Duodenal mucosa (tissue), 2 donors: ENCODE measurements around the gene COQ9.

Experiments
- H3K27ac ChIP-seq: one replicate; pipeline ENCODE4 v1.7.0; 2013; ENCODE audit warnings: low read depth, low read length
- H3K27me3 ChIP-seq, 2 donors: one replicate each; pipeline ENCODE4 v1.7.0; 2013; ENCODE audit warnings: low read length in 2 of 2, control low read depth in 1 of 2; ENCODE audit not compliant: insufficient read depth in 2 of 2, control insufficient read depth in 1 of 2
- H3K36me3 ChIP-seq, 2 donors: one replicate each; pipeline ENCODE4 v1.7.0; 2013; ENCODE audit warnings: low read length in 2 of 2, control low read depth in 1 of 2; ENCODE audit not compliant: insufficient read depth in 2 of 2, control insufficient read depth in 1 of 2
- H3K4me1 ChIP-seq, 2 donors: one replicate each; pipeline ENCODE4 v1.7.0; 2013; ENCODE audit warnings: low read length in 2 of 2, control low read depth in 1 of 2; ENCODE audit not compliant: insufficient read depth in 2 of 2, control insufficient read depth in 1 of 2
- H3K4me3 ChIP-seq, 2 donors: one replicate each; pipeline ENCODE4 v1.7.0; 2013; ENCODE audit warnings: low read length in 2 of 2, low read depth in 1 of 2
- H3K9ac ChIP-seq, 2 donors: one replicate each; pipeline ENCODE4 v1.7.0; 2013; ENCODE audit warnings: low read length in 2 of 2, low read depth in 1 of 2
- H3K9me3 ChIP-seq, 2 donors: one replicate each; pipeline ENCODE4 v1.7.0; 2013; ENCODE audit warnings: low read length in 2 of 2, control low read depth in 1 of 2; ENCODE audit not compliant: control insufficient read depth in 1 of 2

COQ9 gene

DNA sequence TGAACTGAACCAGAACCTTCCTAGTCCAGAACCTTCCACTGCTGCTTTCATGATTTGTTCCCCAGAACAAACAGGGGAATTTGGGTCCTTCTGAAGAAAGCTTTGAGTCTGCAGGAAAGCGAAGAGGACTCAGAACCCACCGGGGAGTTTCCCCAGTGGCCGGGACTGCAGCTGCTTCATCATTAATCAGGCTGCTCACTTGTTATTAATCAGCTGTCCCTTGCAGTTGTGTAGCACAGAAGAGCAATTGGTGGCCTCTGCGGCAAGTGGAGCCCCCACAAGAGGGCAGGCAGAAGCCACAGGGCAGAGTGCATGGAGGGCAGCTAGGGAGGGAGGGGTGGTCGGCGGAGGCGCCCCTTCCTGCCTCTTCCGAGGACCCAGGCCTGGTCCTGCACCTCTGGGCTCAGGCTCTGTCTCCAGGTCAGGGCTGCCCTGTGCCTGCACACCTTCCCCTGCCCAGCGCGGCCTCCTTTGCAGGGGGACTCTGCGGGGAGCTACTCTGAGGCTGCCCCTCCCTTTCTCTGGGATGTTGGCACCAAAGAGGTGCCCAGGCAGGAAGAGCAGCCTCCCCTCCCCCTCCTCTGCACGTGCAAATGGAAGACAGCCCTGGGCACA lies 35.8 kb upstream of the COQ9 start:
- no peaks in the 10 kb centered on the region for H3K9me3 ChIP-seq
- H3K27ac ChIP-seq, result no peak overlapping the region
- H3K36me3 ChIP-seq, result no peaks in the 10 kb centered on the region
- H3K9ac ChIP-seq, result no peak overlapping the region
- H3K4me3 ChIP-seq, result no peak overlapping the region
- H3K4me1 ChIP-seq, result peaks cover 0 to 2% of the 10 kb centered on the region in 2 donors
- H3K27me3 ChIP-seq, result no peaks in the 10 kb centered on the region

DNA sequence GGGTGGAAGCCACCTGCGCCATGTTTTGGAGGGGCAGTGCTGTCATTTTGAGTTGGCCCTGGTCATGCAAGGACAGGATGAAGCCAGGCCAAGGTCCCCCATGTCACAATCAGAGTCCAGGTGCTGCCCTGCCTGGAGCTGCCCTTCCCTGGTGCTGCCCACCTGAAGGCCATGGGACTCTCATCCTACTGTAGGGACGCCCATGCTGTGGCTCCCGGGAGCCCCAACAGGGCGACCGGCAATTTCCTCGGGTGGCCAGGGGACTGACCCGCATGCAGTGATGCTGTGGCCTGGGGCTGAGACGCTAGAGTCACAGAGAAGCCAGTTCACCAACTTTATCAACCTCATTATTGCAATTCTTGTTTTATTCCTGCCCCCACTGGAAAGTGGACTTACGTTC lies 34.7 kb upstream of the COQ9 start:
- H3K27me3 ChIP-seq, result no peaks in the 10 kb centered on the region
- H3K36me3 ChIP-seq, result no peaks in the 10 kb centered on the region
- peaks cover 9 to 11% of the 10 kb centered on the region in 2 donors for H3K4me1 ChIP-seq
- no peak overlapping the region for H3K9ac ChIP-seq
- no peak overlapping the region for H3K27ac ChIP-seq
- no peak overlapping the region for H3K4me3 ChIP-seq
- no peaks in the 10 kb centered on the region for H3K9me3 ChIP-seq

DNA sequence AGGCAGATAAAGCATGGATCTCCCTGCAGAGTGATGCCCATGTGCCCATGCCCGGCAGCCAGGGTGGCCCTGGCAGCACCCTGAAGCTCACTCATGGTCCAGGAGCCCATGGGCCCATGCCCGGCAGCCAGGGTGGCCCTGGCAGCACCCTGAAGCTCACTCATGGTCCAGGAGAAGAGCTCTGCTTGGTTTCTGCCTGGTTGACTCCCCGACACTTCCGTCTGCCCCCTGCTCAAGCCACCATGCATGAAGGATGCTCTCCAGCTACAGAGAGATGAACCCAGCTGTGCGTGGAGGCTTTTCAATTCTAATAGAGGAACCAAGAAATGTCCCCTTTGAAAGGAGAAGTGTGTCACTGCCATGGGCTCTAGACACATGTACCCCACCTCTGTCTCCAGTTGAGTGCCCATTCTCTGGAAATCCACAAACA lies 34.0 kb upstream of the COQ9 start:
- Histone ChIP-seq H3K9me3 (no peaks in the 10 kb centered on the region), H3K36me3 (no peaks in the 10 kb centered on the region), H3K9ac (no peak overlapping the region), H3K4me3 (no peak overlapping the region), H3K27ac (no peak overlapping the region), H3K27me3 (no peaks in the 10 kb centered on the region), H3K4me1 (peaks cover 9 to 15% of the 10 kb centered on the region in 2 donors)

DNA sequence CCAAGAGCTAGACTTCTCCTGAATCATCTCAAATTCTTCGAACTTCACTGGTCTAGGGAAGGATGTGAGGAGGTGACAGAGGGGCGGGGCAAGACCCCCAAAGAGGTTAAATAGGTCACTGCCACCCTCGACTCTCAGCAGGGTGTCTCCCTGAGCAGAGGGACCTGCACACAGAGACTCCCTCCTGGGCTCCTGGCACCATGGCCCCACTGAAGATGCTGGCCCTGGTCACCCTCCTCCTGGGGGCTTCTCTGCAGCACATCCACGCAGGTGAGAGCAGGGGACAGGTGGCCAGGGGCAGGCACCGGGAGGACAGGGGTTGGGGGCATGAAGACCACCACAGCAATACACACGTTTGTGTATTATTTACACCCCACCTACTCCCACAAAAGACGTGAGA lies 33.5 kb upstream of the COQ9 start:
- H3K9ac ChIP-seq, result no peak overlapping the region
- H3K27ac ChIP-seq, result no peak overlapping the region
- H3K27me3 ChIP-seq, result no peaks in the 10 kb centered on the region
- no peaks in the 10 kb centered on the region for H3K36me3 ChIP-seq
- H3K4me3 ChIP-seq, result no peak overlapping the region
- peaks cover 12 to 19% of the 10 kb centered on the region in 2 donors for H3K4me1 ChIP-seq
- no peaks in the 10 kb centered on the region for H3K9me3 ChIP-seq

DNA sequence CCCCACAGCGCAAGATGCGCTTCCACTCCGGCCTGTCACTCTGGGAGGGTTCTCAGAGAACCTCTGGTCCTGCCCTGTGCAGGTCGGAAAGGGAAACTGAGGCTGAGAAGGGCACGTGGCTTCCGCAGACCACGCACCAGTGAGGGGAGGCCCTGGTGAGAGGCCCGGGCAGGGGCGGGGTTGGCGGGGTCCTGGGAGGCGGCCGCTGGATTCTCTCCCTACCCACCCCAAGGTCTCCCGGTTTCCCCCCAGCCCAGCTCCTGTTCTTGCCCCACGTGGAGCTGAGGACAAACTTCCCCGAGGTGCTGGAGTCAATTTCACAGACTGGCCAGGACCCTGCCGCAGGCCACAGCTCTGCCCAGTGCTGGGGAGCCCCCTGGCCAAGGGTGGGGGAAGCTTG lies 31.2 kb upstream of the COQ9 start:
- Histone ChIP-seq H3K36me3 (no peaks in the 10 kb centered on the region), H3K27ac (no peak overlapping the region), H3K9me3 (no peaks in the 10 kb centered on the region), H3K4me3 (no peak overlapping the region), H3K9ac (no peak overlapping the region), H3K4me1 (peaks cover 17 to 27% of the 10 kb centered on the region in 2 donors), H3K27me3 (no peaks in the 10 kb centered on the region)

DNA sequence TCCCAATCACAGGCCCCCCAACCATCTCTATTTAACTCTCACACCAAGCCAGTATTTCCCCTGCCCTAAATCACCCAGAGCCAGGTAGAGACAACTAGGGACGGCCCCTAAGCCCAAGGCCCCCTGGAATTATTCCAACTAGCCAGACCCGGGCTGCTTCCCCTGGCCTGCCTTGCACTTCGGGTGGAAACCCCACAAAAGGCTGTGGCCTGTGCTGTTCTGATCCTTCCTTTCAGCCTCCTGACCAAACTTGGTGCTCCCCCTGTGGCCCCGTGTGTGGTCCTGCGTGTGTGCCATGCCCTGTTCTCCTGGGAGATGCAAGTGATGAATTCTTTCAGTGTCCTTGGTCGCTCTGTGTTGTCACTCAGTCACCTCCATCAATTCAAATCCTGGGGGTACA lies 27.8 kb upstream of the COQ9 start:
- H3K4me1 ChIP-seq, result peaks cover 21 to 27% of the 10 kb centered on the region in 2 donors
- H3K36me3 ChIP-seq, result no peaks in the 10 kb centered on the region
- H3K9me3 ChIP-seq, result no peaks in the 10 kb centered on the region
- H3K27me3 ChIP-seq, result no peaks in the 10 kb centered on the region
- no peak overlapping the region for H3K4me3 ChIP-seq
- no peak overlapping the region for H3K9ac ChIP-seq
- no peak overlapping the region for H3K27ac ChIP-seq

DNA sequence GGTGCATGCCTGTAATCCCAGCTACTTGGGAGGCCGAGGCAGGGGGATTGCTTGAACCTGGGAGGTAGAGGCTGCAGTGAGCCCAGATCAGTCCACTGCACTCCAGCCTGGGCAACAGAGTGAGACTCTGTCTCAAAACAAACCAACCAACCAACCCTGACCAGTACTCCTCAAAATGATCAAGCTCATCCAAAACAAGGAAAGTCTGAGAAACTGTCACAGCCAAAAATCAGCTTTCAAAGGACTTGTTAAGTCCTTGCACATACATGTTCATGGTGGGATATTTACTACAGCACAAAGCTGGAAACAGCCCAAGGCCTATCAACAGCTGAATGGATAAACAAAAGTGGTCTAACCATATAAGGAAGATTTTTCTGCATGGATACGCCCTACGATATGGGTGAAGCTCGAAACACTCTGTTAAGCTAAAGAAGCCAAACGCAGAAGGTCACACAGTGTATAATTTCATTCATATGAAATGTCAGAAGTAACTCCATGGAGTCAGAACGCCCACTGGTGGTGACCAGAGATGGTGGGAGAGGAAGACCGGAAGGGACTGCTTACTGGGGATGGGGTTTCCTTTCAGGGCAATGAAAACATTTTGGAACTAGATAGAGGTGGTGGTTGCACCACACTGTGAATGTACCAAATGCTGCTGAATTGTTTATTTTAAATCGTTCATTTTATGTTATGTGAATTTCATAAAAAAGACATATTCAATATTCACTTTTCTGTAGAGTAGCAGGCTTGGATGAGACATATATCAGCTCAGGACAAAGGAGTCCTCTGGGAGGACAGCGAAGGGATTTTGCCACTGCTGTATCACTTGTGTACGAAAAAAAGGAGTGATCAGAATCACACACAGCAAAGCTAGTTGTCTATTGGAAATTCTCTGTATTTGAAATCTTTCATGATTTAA lies 25.0 kb upstream of the COQ9 start:
- H3K27ac ChIP-seq, result no peak overlapping the region
- no peaks in the 10 kb centered on the region for H3K27me3 ChIP-seq
- H3K4me1 ChIP-seq, result peaks cover 13 to 17% of the 10 kb centered on the region in 2 donors
- no peak overlapping the region for H3K9ac ChIP-seq
- H3K9me3 ChIP-seq, result no peaks in the 10 kb centered on the region
- peaks cover 0 to 5% of the 10 kb centered on the region in 2 donors for H3K36me3 ChIP-seq
- H3K4me3 ChIP-seq, result no peak overlapping the region

DNA sequence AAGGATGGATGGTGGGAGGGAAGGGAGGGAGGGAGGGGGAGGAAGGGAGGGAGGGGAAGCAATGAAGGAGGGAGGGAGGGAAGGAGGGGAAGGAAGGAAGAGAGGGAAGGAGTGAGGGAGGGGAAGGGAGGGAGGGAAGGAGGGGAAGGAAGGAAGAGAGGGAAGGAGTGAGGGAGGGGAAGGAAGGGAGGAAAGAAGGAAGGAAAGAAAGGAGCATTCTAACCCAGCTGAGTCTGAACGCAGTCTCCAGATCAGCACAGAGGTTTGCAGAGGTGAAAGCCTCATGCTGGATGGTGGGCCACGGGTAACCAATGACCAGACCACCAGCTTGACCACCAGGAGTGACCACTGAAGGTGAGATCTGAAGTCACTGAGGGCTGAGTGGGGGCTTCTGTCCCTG lies 24.1 kb upstream of the COQ9 start:
- Histone ChIP-seq H3K9ac (no peak overlapping the region), H3K27me3 (no peaks in the 10 kb centered on the region), H3K36me3 (peaks cover 0 to 12% of the 10 kb centered on the region in 2 donors), H3K9me3 (no peaks in the 10 kb centered on the region), H3K4me1 (peaks cover 12% of the 10 kb centered on the region in 2 donors), H3K27ac (no peak overlapping the region), H3K4me3 (no peak overlapping the region)

DNA sequence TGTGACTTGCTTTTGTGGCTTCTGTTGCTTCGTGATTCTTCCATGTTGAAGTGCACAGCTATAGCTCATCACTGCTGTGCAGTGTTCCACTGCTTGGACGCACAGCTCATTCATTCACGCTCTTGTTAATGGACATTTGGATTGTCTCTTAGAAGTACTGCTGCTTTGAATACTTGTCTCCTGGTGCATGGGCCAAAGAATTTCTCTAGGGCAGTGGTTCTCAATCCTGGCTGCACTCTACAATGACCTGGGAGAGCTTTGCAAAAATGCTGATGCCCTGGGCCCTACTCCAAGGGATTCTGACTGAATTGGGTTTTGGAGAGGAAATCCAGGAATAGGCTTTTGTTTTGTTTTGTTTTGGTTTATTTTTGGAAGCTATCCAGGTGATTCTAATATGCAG lies 22.7 kb upstream of the COQ9 start:
- Histone ChIP-seq H3K27me3 (no peaks in the 10 kb centered on the region), H3K9me3 (no peaks in the 10 kb centered on the region), H3K4me3 (no peak overlapping the region), H3K27ac (no peak overlapping the region), H3K4me1 (peaks cover 0 to 4% of the 10 kb centered on the region in 2 donors), H3K9ac (no peak overlapping the region), H3K36me3 (peaks cover 0 to 24% of the 10 kb centered on the region in 2 donors)

DNA sequence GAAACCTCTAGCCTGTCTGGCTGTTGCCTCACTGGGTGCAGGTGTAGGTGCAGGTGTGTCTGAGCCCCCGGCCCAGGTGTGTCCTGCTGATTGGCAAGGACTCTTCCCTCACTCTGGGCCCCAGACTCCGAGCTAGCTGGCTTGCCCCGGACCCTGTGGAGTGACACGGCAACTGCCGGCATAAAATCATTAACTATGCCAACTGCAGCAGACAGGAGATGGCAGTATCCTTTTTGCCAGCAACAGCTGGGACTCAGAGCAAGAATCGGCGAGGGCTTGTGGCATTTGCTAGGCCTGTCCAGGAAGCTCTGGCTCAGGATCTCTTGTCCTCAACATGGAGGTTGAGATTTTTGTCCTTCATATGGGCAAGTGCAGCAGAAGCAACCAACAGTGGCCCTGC lies 20.9 kb upstream of the COQ9 start:
- no peaks in the 10 kb centered on the region for H3K27me3 ChIP-seq
- H3K4me3 ChIP-seq, result no peak overlapping the region
- H3K9me3 ChIP-seq, result no peaks in the 10 kb centered on the region
- no peak overlapping the region for H3K9ac ChIP-seq
- no peak overlapping the region for H3K27ac ChIP-seq
- peaks cover 16 to 40% of the 10 kb centered on the region in 2 donors for H3K36me3 ChIP-seq
- peaks cover 0 to 4% of the 10 kb centered on the region in 2 donors for H3K4me1 ChIP-seq
